ENCODE data around the gene PIP5K1B.

DNA sequence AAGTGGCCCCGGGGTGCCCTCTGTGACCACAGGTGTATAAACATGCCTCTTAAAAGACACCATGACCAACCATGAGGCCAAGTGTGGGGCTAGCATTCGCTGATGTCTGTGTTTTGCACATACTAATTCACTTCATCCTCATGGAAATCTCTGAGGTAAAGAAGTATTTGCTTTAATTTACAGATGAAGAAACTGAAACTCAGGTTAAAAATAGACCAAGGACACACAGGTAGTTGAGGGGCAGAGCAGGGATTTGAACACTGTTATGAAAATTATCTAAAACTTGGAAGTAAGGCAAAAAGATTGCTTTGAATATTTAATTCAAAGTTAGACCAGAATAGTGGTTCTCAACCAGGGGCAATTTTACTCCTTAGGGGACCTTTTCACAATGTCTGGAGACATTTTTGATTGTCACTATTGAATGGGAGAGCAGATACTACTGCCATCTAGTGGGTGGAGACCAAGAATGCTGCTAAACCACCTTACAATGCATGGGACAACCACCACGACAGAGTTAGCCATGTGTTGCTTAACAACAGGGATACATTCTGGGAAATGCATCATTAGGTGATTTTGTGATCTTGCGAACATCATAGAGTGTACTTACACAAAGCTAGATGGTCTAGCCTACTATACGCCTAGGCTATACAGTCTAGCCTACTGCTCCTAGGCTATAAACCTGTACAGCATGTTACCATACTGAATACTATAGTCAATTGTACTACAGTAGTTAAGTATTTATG lies 322.5 kb downstream of the PIP5K1B start:
- TF ChIP-seq, protein P1, sequence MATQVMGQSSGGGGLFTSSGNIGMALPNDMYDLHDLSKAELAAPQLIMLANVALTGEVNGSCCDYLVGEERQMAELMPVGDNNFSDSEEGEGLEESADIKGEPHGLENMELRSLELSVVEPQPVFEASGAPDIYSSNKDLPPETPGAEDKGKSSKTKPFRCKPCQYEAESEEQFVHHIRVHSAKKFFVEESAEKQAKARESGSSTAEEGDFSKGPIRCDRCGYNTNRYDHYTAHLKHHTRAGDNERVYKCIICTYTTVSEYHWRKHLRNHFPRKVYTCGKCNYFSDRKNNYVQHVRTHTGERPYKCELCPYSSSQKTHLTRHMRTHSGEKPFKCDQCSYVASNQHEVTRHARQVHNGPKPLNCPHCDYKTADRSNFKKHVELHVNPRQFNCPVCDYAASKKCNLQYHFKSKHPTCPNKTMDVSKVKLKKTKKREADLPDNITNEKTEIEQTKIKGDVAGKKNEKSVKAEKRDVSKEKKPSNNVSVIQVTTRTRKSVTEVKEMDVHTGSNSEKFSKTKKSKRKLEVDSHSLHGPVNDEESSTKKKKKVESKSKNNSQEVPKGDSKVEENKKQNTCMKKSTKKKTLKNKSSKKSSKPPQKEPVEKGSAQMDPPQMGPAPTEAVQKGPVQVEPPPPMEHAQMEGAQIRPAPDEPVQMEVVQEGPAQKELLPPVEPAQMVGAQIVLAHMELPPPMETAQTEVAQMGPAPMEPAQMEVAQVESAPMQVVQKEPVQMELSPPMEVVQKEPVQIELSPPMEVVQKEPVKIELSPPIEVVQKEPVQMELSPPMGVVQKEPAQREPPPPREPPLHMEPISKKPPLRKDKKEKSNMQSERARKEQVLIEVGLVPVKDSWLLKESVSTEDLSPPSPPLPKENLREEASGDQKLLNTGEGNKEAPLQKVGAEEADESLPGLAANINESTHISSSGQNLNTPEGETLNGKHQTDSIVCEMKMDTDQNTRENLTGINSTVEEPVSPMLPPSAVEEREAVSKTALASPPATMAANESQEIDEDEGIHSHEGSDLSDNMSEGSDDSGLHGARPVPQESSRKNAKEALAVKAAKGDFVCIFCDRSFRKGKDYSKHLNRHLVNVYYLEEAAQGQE (IDR thresholded peaks at IDR 0.05; ENCODE audit: low read depth) = no peak
- TF ChIP-seq CREB1 (IDR thresholded peaks at IDR 0.05; ENCODE audit: low read depth) (no peak), CEBPB (IDR thresholded peaks at IDR 0.05) (no peak), TAF1 (IDR thresholded peaks at IDR 0.05; ENCODE audit: low read depth) (no peak), MAX (IDR thresholded peaks at IDR 0.05) (no peak), RAD21 (IDR thresholded peaks at IDR 0.05; ENCODE audit: low read depth) (peak; percentile 58), NFIC (IDR thresholded peaks at IDR 0.05) (no peak), USF1 (IDR thresholded peaks at IDR 0.05) (no peak), TCF12 (IDR thresholded peaks at IDR 0.05; ENCODE audit: low read depth) (no peak)
